Activated CD4-positive, alpha-beta T cell treated with anti-CD3 and anti-CD28 coated beads for 48 hours (primary cell): Measurements from ENCODE around the gene PAX8.

Experiments used
- DNase-seq: peaks from one replicate; pipeline ENCODE4 v3.0.0-alpha.2; 2020

The PAX8 gene

GRCh38 chr2:113181258-113182051 lies 97.3 kb downstream of the PAX8 start:
- DNase-seq: no peak

- no peak for DNase-seq
Measured at GRCh38 chr2:113180131-113180946, 98.4 kb downstream of the PAX8 start.

GRCh38 chr2:113179446-113180045 lies 99.2 kb downstream of the PAX8 start:
- no peak for DNase-seq

- DNase-seq: peak; percentile 73
Measured at GRCh38 chr2:113178891-113179290, 99.8 kb downstream of the PAX8 start.

- no peak for DNase-seq
Measured at GRCh38 chr2:113178069-113178746, 100.5 kb downstream of the PAX8 start.

- DNase-seq: no peak
Measured at GRCh38 chr2:113176696-113177355, 101.9 kb downstream of the PAX8 start.

- peak; percentile 48 for DNase-seq
Measured at GRCh38 chr2:113175736-113176695, 102.7 kb downstream of the PAX8 start.

- peak; percentile 73 for DNase-seq
Measured at GRCh38 chr2:113175042-113175628, 103.6 kb downstream of the PAX8 start.

DNA sequence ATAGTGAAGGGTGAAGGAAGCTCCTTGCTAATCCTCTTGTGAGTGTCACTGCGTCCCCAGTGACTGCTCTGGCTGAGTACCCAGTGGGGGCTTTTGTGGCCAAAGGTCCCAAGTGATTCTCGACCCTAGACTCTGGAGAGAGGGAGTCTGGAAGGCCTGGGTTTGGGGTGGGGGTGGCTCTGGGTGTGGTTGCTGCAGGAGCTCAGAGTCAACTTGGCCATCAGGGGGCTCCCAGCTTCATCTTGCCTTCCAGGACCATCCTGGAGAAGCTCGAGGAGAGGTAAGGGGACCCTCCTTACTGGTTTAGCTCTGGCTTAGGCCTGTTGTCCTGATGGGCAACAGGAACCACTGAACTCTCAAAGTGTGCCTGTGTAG lies 104.4 kb downstream of the PAX8 start:
- no peak for DNase-seq

- peak; percentile 93 for DNase-seq
Measured at GRCh38 chr2:113173542-113174375, 105.0 kb downstream of the PAX8 start, which contains the start of gene PSD4. Gene PSD4 (plus strand): TSS chr2:113173971. CDS start chr2:113182457, 8,486 bp downstream.

DNA sequence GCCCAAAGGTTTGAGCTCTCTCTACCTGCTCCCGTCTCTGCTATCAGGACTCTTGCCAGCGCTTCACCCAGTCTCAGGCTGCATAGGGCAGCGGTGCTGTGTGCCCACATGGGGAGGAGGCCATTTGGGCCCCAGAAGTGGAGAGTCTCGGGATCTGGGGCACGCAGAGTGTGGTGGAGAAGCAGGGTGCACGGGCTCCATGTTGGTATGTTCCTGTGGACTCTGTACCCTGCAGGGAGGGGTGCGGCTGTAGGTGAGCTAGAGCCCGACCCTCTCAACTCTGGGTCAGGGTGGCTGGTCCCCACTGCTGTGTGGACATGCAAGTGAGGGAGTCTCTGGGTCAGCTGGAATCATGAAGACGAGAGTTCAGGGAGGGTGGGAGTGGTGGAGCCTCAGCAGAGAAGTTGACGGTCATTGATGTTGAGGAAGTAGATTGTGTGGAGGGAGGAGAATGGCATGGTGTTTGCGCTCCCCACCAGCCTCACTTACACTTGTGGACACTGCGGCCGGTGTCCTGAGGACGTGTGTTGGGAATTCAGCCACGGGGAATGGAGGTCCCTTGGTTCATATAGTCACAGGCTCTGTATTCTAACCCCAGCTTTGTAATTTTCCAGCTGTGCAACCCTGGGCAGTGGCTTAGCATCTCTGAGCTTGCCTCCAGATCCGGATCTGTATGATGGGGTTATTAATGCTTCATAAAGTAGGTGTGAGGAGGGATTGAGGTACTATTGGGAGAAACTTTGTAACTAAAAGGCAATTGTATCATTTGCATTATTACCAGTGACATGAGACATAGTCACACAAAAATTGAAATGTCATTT lies 105.8 kb downstream of the PAX8 start:
- DNase-seq: no peak

- peak; percentile 8 for DNase-seq
Measured at GRCh38 chr2:113171334-113172075, 107.2 kb downstream of the PAX8 start.

- DNase-seq: no peak
Measured at GRCh38 chr2:113169586-113169985, 109.1 kb downstream of the PAX8 start.

GRCh38 chr2:113169002-113169530 lies 109.7 kb downstream of the PAX8 start:
- DNase-seq: peak; percentile 17

DNA sequence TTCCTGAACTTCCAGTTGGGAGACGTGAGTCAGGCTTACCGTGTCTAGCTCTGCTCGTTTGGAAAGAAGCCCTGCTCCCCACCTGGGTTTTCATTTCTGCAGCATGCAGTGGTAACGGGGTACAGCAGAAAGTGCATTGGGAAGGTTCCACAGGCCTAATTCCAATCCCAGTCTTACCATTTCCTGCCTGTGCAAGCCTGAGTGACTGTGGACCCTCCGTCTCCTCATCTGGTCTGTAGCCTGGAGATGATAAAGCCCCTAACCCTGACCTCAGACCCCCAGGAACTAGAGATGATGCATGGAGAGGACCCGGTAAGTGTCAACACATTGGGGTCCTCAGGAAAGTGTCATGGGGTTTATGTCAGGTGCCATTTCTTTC lies 110.8 kb downstream of the PAX8 start:
- DNase-seq: no peak

DNA sequence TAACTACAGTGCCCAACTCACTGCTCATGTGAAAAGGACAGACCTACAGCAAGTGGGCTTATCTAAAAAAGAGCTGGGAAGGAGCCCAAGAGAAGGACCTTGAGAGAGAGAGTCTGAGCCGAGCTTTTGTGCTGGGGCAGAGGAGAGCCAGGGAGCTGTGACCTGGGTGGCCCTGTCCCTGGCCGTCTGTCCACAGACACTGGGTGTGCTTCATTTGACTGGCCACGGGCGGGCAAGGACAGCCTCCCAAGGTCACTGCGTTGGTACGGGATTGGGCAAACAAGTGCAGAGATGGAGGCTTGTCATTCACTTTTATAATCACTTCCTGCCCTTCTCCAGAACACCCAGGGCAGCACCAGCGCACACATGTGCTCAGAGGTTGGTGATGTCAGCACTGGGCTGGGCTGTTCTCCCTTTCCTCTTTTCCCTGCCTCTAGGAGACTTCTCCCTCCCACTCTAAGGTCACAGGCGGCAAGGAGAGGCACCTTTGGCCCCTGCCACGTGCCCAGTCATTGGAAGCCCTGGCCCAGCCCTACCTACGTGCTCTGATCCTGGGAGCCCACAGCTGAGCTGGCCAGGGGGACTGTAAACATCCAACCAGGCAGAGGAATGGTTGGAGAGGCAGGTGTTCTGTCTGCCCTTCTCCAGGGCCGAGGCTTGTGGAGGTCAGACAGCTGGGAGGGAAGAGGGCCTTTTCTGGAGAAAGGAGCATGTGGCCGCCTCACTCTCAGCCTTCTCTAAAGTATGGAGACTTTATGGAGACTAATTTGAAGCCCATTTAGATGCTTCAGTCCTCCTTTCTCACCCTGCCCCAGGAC lies 111.4 kb downstream of the PAX8 start:
- peak; percentile 62 for DNase-seq

GRCh38 chr2:113166187-113166645 lies 112.5 kb downstream of the PAX8 start:
- no peak for DNase-seq
